ENCODE results near the gene MMP24. TPM values are rescaled to one million over a fixed set of nuclear protein-coding genes. Genes with fewer than 3 reads are reported as not detected.
"Not testable (repeated sequence)": the region's sequence is repeated elsewhere in the genome, so short reads cannot be mapped to it uniquely, and the experiment has no call there.

Gene MMP24
- total RNA-seq, 1 donor from 2014 or later: 0.45 TPM

GRCh38 chr20:35252037-35252461 lies 25.6 kb downstream of the MMP24 start:
- intact Hi-C loops (cut with micrococcal nuclease): no loop called here
- ATAC-seq (no peak), DNase-seq (no peak)

GRCh38 chr20:35252598-35252997 lies 26.1 kb downstream of the MMP24 start:
- intact Hi-C loops (cut with micrococcal nuclease); DNase-seq; ATAC-seq: not testable (repeated sequence)

- ATAC-seq (no peak), DNase-seq (no peak)
- intact Hi-C loops (cut with micrococcal nuclease): no loop called here
Observed at GRCh38 chr20:35253010-35253409, 26.5 kb downstream of the MMP24 start.

- no peak for ATAC-seq
- intact Hi-C loops (cut with micrococcal nuclease): no loop called here
- no peak for DNase-seq
Observed at GRCh38 chr20:35254448-35254999, 28.0 kb downstream of the MMP24 start.

GRCh38 chr20:35257175-35257909 lies 30.9 kb downstream of the MMP24 start:
- peak; percentile 33 for ATAC-seq
- intact Hi-C loops (cut with micrococcal nuclease): no loop called here
- no peak for DNase-seq

GRCh38 chr20:35260426-35260825 lies 33.9 kb downstream of the MMP24 start:
- no peak for DNase-seq
- intact Hi-C loops (cut with micrococcal nuclease): no loop called here
- no peak for ATAC-seq

GRCh38 chr20:35262321-35262720 lies 35.8 kb downstream of the MMP24 start:
- ATAC-seq; DNase-seq; intact Hi-C loops (cut with micrococcal nuclease): not testable (repeated sequence)

- DNase-seq; intact Hi-C loops (cut with micrococcal nuclease): not testable (repeated sequence)
- ATAC-seq: peak; percentile 74
Observed at GRCh38 chr20:35262731-35263531, 36.4 kb downstream of the MMP24 start.

GRCh38 chr20:35263532-35264341 lies 37.2 kb downstream of the MMP24 start:
- ATAC-seq (peak; percentile 84), DNase-seq (peak; percentile 64)
- intact Hi-C loops (cut with micrococcal nuclease): no loop called here

GRCh38 chr20:35264755-35265154 lies 38.3 kb downstream of the MMP24 start:
- ATAC-seq (no peak), DNase-seq (no peak)
- intact Hi-C loops (cut with micrococcal nuclease): no loop called here

- ATAC-seq (no peak), DNase-seq (no peak)
- intact Hi-C loops (cut with micrococcal nuclease): no loop called here
Observed at GRCh38 chr20:35267092-35267491, 40.6 kb downstream of the MMP24 start.

- ATAC-seq: peak; percentile 67
- peak; percentile 76 for DNase-seq
- intact Hi-C loops (cut with micrococcal nuclease): no loop called here
Observed at GRCh38 chr20:35269055-35269781, 42.7 kb downstream of the MMP24 start.

- ATAC-seq (no peak), DNase-seq (no peak)
- intact Hi-C loops (cut with micrococcal nuclease): no loop called here
Observed at GRCh38 chr20:35270021-35270902, 43.8 kb downstream of the MMP24 start.

- ATAC-seq: no peak
- DNase-seq: no peak
- intact Hi-C loops (cut with micrococcal nuclease): no loop called here
Observed at GRCh38 chr20:35271073-35271882, 44.8 kb downstream of the MMP24 start.

- ATAC-seq: no peak
- no peak for DNase-seq
- intact Hi-C loops (cut with micrococcal nuclease): no loop called here
Observed at GRCh38 chr20:35271904-35272303, 45.4 kb downstream of the MMP24 start.

GRCh38 chr20:35273449-35274171 lies 47.1 kb downstream of the MMP24 start:
- intact Hi-C loops (cut with micrococcal nuclease): no loop called here
- ATAC-seq (peak; percentile 6), DNase-seq (peak; percentile 69)

Data from left ventricle myocardium superior (tissue), 1 donor.